Neural progenitor cell (in vitro differentiated cells): ENCODE data around the gene ADGRD1. TPM values are rescaled to one million over a fixed set of nuclear protein-coding genes. Genes with fewer than 3 reads are reported as not detected.
"Not testable (repeated sequence)": the region's sequence is repeated elsewhere in the genome, so short reads cannot be mapped to it uniquely, and the experiment has no call there.

Experiments
- DNase-seq: peaks from one replicate; pipeline ENCODE4 v3.0.0-alpha.2; 2016; ENCODE audit warnings: low spot score
- H2AFZ ChIP-seq: fragments of 200-600 bp; sonication (generic); replicated peaks from 2 replicates; pipeline ENCODE4 v1.6.1; 2016; ENCODE audit warnings: antibody characterized with exemption
- H3F3A ChIP-seq: fragments of 200-600 bp; sonication (generic); 2 replicates; pipeline ENCODE4 v1.6.1; 2016; ENCODE audit warnings: antibody characterized with exemption, low read depth
- H3K27ac ChIP-seq: fragments of 200-600 bp; sonication (generic); 2 replicates; pipeline ENCODE4 v1.5.1; 2016; ENCODE audit warnings: mild to moderate bottlenecking
- H3K27me3 ChIP-seq: fragments of 200-600 bp; sonication (generic); 2 replicates; pipeline ENCODE4 v1.6.1; 2016; ENCODE audit warnings: mild to moderate bottlenecking, moderate library complexity
- H3K36me3 ChIP-seq: fragments of 200-600 bp; sonication (generic); 2 replicates; pipeline ENCODE4 v1.5.1; 2016
- H3K4me1 ChIP-seq: fragments of 200-600 bp; sonication (generic); 2 replicates; pipeline ENCODE4 v1.6.1; 2016; ENCODE audit warnings: mixed run types
- H3K4me2 ChIP-seq: fragments of 200-600 bp; sonication (generic); 2 replicates; pipeline ENCODE4 v1.6.1; 2016
- H3K4me3 ChIP-seq: fragments of 200-600 bp; sonication (generic); 2 replicates; pipeline ENCODE4 v1.5.1; 2016
- H3K79me2 ChIP-seq: fragments of 200-600 bp; sonication (generic); 2 replicates; pipeline ENCODE4 v1.6.1; 2016; ENCODE audit warnings: low read depth
- H3K9ac ChIP-seq: fragments of 200-600 bp; sonication (generic); 2 replicates; pipeline ENCODE4 v1.6.1; 2016
- H3K9me3 ChIP-seq: fragments of 200-600 bp; sonication (generic); 2 replicates; pipeline ENCODE4 v1.5.1; 2016; ENCODE audit warnings: low read depth
- H4K20me1 ChIP-seq: fragments of 200-600 bp; sonication (generic); 2 replicates; pipeline ENCODE4 v1.6.1; 2016; ENCODE audit warnings: low read depth
- H3K27ac Mint-ChIP-seq: 3 replicates; pipeline ENCODE4 v1.8.0; 2021; ENCODE audit warnings: mixed read lengths
- H3K27me3 Mint-ChIP-seq: 2 replicates; pipeline ENCODE4 v1.8.0; 2022; ENCODE audit warnings: low read depth, mild to moderate bottlenecking, inconsistent platforms, moderate library complexity, mixed read lengths; ENCODE audit not compliant: insufficient read depth
- H3K36me3 Mint-ChIP-seq: 3 replicates; pipeline ENCODE4 v1.8.0; 2021; ENCODE audit warnings: mixed read lengths
- H3K4me1 Mint-ChIP-seq: 3 replicates; pipeline ENCODE4 v1.8.0; 2021; ENCODE audit warnings: mixed read lengths
- H3K4me3 Mint-ChIP-seq: 3 replicates; pipeline ENCODE4 v1.8.0; 2021; ENCODE audit warnings: mild to moderate bottlenecking, moderate library complexity, mixed read lengths
- H3K9me3 Mint-ChIP-seq: 3 replicates; pipeline ENCODE4 v1.8.0; 2020; ENCODE audit warnings: mixed read lengths
- CTCF ChIP-seq: fragments of 200-600 bp; sonication (generic); IDR thresholded peaks from 2 replicates; pipeline ENCODE4 v1.5.1; 2017; ENCODE audit warnings: antibody characterized with exemption, mild to moderate bottlenecking
- EZH2 ChIP-seq: fragments of 200-600 bp; sonication (generic); IDR thresholded peaks from 2 replicates; pipeline ENCODE4 v1.6.1; 2017; ENCODE audit warnings: antibody characterized with exemption, mild to moderate bottlenecking, moderate library complexity
- EZH2phosphoT487 ChIP-seq: fragments of 200-600 bp; sonication (generic); IDR thresholded peaks from 2 replicates; pipeline ENCODE4 v1.6.1; 2017; ENCODE audit warnings: antibody characterized with exemption
- total RNA-seq: library from RNA; depleted of rRNA; stranded (reverse); fragments of >200 nt; gene quantifications from 2 replicates; pipeline ENCODE4 v1.2.3, GENCODE V29; 2015; ENCODE audit warnings: low replicate concordance

The ADGRD1 gene
- total RNA-seq, 1 donor from 2014 or later = not detected

DNA sequence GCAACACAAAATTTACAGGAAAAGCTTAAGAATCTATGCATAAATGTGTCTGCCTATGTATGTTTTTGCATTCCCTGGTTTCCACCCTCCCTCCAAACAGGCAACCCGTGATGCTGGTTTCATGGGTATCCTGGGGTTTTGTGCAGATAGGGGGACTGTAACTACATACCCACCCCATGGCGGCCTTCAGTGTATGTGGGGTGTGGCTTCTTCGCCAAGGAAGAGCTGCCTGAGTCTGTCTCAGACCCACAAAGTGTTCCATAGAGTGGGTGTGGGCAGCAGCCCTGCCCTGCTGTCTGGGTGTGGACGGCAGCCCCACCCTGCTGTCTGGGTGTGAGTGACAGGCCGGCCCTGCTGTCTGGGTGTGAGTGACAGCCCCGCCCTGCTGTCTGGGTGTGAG is 174.8 kb downstream of the ADGRD1 start:
- H3K27ac Mint-ChIP-seq = no peak overlapping the region
- Histone ChIP-seq H3F3A (no peaks in the 10 kb centered on the region), H3K36me3 (no peaks in the 10 kb centered on the region), H3K9me3 (no peaks in the 10 kb centered on the region), H3K27ac (no peak overlapping the region), H3K4me2 (no peak overlapping the region), H2AFZ (no peak overlapping the region), H3K4me3 (no peak overlapping the region), H3K79me2 (no peaks in the 10 kb centered on the region), H3K4me1 (peaks cover 5% of the 10 kb centered on the region), H3K9ac (no peak overlapping the region), H3K27me3 (no peaks in the 10 kb centered on the region), H4K20me1 (no peaks in the 10 kb centered on the region)
- H3K4me1 Mint-ChIP-seq = peaks cover 27% of the 10 kb centered on the region
- H3K4me3 Mint-ChIP-seq = no peak overlapping the region
- H3K9me3 Mint-ChIP-seq = peaks cover 5% of the 10 kb centered on the region
- TF ChIP-seq EZH2 (no peak), CTCF (no peak), EZH2phosphoT487 (no peak)
- H3K27me3 Mint-ChIP-seq = peaks cover 22% of the 10 kb centered on the region
- H3K36me3 Mint-ChIP-seq = peaks cover 2% of the 10 kb centered on the region
- DNase-seq = no peak

GRCh38 chr12:131128966-131129619 is 175.4 kb downstream of the ADGRD1 start:
- H3K9ac ChIP-seq, H3K9me3 Mint-ChIP-seq, H2AFZ ChIP-seq, H3K9me3 ChIP-seq, H3K36me3 ChIP-seq, H3K4me2 ChIP-seq, H3F3A ChIP-seq, H4K20me1 ChIP-seq, H3K36me3 Mint-ChIP-seq, H3K27ac ChIP-seq, H3K27me3 ChIP-seq, H3K4me3 ChIP-seq, H3K4me1 ChIP-seq, DNase-seq, H3K79me2 ChIP-seq: not testable (repeated sequence)
- Mint-ChIP-seq H3K27ac (peak overlapping the region; percentile 62), H3K4me1 (peaks cover 30% of the 10 kb centered on the region), H3K4me3 (peak overlapping the region; percentile 17), H3K27me3 (peaks cover 24% of the 10 kb centered on the region)

GRCh38 chr12:131129839-131130238 is 176.1 kb downstream of the ADGRD1 start:
- Mint-ChIP-seq H3K4me1 (peaks cover 29% of the 10 kb centered on the region), H3K27ac (peak overlapping the region; percentile 62), H3K4me3 (no peak overlapping the region), H3K9me3 (peaks cover 5% of the 10 kb centered on the region), H3K27me3 (peaks cover 24% of the 10 kb centered on the region), H3K36me3 (peaks cover 2% of the 10 kb centered on the region)
- no peak overlapping the region for H2AFZ ChIP-seq
- no peak overlapping the region for H3K4me2 ChIP-seq
- no peak for DNase-seq
- H3K79me2 ChIP-seq = no peaks in the 10 kb centered on the region
- no peak overlapping the region for H3K4me3 ChIP-seq
- no peaks in the 10 kb centered on the region for H3F3A ChIP-seq
- no peaks in the 10 kb centered on the region for H4K20me1 ChIP-seq
- H3K27ac ChIP-seq = no peak overlapping the region
- no peak for TF ChIP-seq EZH2
- peaks cover under 1% of the 10 kb centered on the region for H3K4me1 ChIP-seq
- H3K9ac ChIP-seq = no peak overlapping the region
- no peaks in the 10 kb centered on the region for H3K36me3 ChIP-seq
- H3K9me3 ChIP-seq = no peaks in the 10 kb centered on the region
- H3K27me3 ChIP-seq = no peaks in the 10 kb centered on the region

GRCh38 chr12:131130311-131130911 is 176.7 kb downstream of the ADGRD1 start:
- H3K9me3 ChIP-seq = no peaks in the 10 kb centered on the region
- H4K20me1 ChIP-seq = no peaks in the 10 kb centered on the region
- no peak overlapping the region for H2AFZ ChIP-seq
- H3K36me3 ChIP-seq = no peaks in the 10 kb centered on the region
- Mint-ChIP-seq H3K4me1 (peaks cover 29% of the 10 kb centered on the region), H3K27me3 (peaks cover 24% of the 10 kb centered on the region), H3K36me3 (peaks cover 2% of the 10 kb centered on the region), H3K27ac (peak overlapping the region; percentile 62), H3K9me3 (peaks cover 5% of the 10 kb centered on the region), H3K4me3 (no peak overlapping the region)
- no peak overlapping the region for H3K4me2 ChIP-seq
- H3K4me3 ChIP-seq = no peak overlapping the region
- no peaks in the 10 kb centered on the region for H3F3A ChIP-seq
- TF ChIP-seq CTCF = no peak
- TF ChIP-seq EZH2 = no peak
- no peak for TF ChIP-seq EZH2phosphoT487
- H3K27me3 ChIP-seq = no peaks in the 10 kb centered on the region
- no peak overlapping the region for H3K9ac ChIP-seq
- H3K4me1 ChIP-seq = no peaks in the 10 kb centered on the region
- H3K27ac ChIP-seq = no peak overlapping the region
- no peaks in the 10 kb centered on the region for H3K79me2 ChIP-seq
- no peak for DNase-seq
